MG63 (cell line): ENCODE measurements around the gene FTL. TPM values are rescaled to one million over a fixed set of nuclear protein-coding genes. Genes with fewer than 3 reads are reported as not detected.
A peak's percentile ranks its signal among the peaks of the same experiment; 100 is the strongest.

ENCODE experiments used
- DNase-seq: peaks from one replicate; pipeline ENCODE4 v3.0.0-alpha.2; 2020
- H3K27me3 ChIP-seq: fragments of 250-450 bp; sonication (Bioruptor Pico); 2 replicates; pipeline ENCODE4 v1.5.1; 2020; ENCODE audit warnings: mild to moderate bottlenecking, moderate library complexity
- H3K36me3 ChIP-seq: fragments of 250-450 bp; sonication (Bioruptor Pico); 2 replicates; pipeline ENCODE4 v1.5.1; 2020; ENCODE audit warnings: mild to moderate bottlenecking, moderate library complexity
- H3K4me3 ChIP-seq: fragments of 250-450 bp; sonication (Bioruptor Pico); 2 replicates; pipeline ENCODE4 v1.5.1; 2020; ENCODE audit warnings: mild to moderate bottlenecking, moderate library complexity
- H3K9me3 ChIP-seq: fragments of 250-450 bp; sonication (Bioruptor Pico); 2 replicates; pipeline ENCODE4 v1.5.1; 2020; ENCODE audit warnings: mild to moderate bottlenecking, moderate library complexity
- total RNA-seq: library from RNA; depleted of rRNA; stranded (reverse); fragments of >200 nt; shearing (Covaris generic); gene quantifications from 2 replicates; pipeline ENCODE4 v1.2.3, GENCODE V29; 2014; ENCODE audit warnings: low replicate concordance

The FTL gene
- total RNA-seq, 1 experiment from 2014 or later = 1,766 TPM

GRCh38 chr19:48935864-48936263 is 29.2 kb upstream of the FTL start:
- DNase-seq = no peak
- no peaks in the 10 kb centered on the region for H3K9me3 ChIP-seq
- H3K4me3 ChIP-seq = no peak overlapping the region
- H3K36me3 ChIP-seq = no peaks in the 10 kb centered on the region
- H3K27me3 ChIP-seq = peaks cover 5% of the 10 kb centered on the region; the same call in 1 of the 2 replicates

GRCh38 chr19:48938256-48938655 is 26.9 kb upstream of the FTL start:
- DNase-seq = no peak
- Histone ChIP-seq H3K9me3 (no peaks in the 10 kb centered on the region), H3K4me3 (no peak overlapping the region), H3K27me3 (peaks cover under 1% of the 10 kb centered on the region; the same call in 1 of the 2 replicates), H3K36me3 (no peaks in the 10 kb centered on the region)

GRCh38 chr19:48940902-48941301 is 24.2 kb upstream of the FTL start:
- Histone ChIP-seq H3K9me3 (no peaks in the 10 kb centered on the region), H3K27me3 (no peaks in the 10 kb centered on the region), H3K36me3 (no peaks in the 10 kb centered on the region), H3K4me3 (no peak overlapping the region)
- DNase-seq = no peak

- H3K4me3 ChIP-seq = no peak overlapping the region
- H3K9me3 ChIP-seq = peaks cover 8% of the 10 kb centered on the region
- H3K36me3 ChIP-seq = no peaks in the 10 kb centered on the region
- no peak for DNase-seq
- H3K27me3 ChIP-seq = no peaks in the 10 kb centered on the region
These were observed 22.0 kb upstream of the FTL start for GRCh38 chr19:48943081-48943480.

- Histone ChIP-seq H3K4me3 (no peak overlapping the region), H3K36me3 (no peaks in the 10 kb centered on the region), H3K9me3 (peaks cover 9% of the 10 kb centered on the region), H3K27me3 (no peaks in the 10 kb centered on the region)
- DNase-seq = no peak
These were observed 19.7 kb upstream of the FTL start for GRCh38 chr19:48945415-48945814.

GRCh38 chr19:48945817-48946216 is 19.3 kb upstream of the FTL start:
- no peak overlapping the region for H3K4me3 ChIP-seq
- DNase-seq = no peak
- no peaks in the 10 kb centered on the region for H3K27me3 ChIP-seq
- H3K9me3 ChIP-seq = peaks cover 9% of the 10 kb centered on the region
- no peaks in the 10 kb centered on the region for H3K36me3 ChIP-seq

GRCh38 chr19:48946463-48947257 is 18.4 kb upstream of the FTL start:
- H3K9me3 ChIP-seq = peaks cover 9% of the 10 kb centered on the region
- H3K27me3 ChIP-seq = no peaks in the 10 kb centered on the region
- H3K4me3 ChIP-seq = no peak overlapping the region
- no peaks in the 10 kb centered on the region for H3K36me3 ChIP-seq
- no peak for DNase-seq

GRCh38 chr19:48947258-48947542 is 17.9 kb upstream of the FTL start:
- H3K27me3 ChIP-seq = no peaks in the 10 kb centered on the region
- peaks cover 9% of the 10 kb centered on the region for H3K9me3 ChIP-seq
- no peak for DNase-seq
- no peaks in the 10 kb centered on the region for H3K36me3 ChIP-seq
- H3K4me3 ChIP-seq = no peak overlapping the region

GRCh38 chr19:48950159-48950558 is 14.9 kb upstream of the FTL start:
- H3K36me3 ChIP-seq = peaks cover 3% of the 10 kb centered on the region
- peaks cover 9% of the 10 kb centered on the region for H3K9me3 ChIP-seq
- H3K27me3 ChIP-seq = no peaks in the 10 kb centered on the region
- H3K4me3 ChIP-seq = no peak overlapping the region
- no peak for DNase-seq

GRCh38 chr19:48950830-48951519 is 14.1 kb upstream of the FTL start:
- Histone ChIP-seq H3K4me3 (no peak overlapping the region), H3K27me3 (no peaks in the 10 kb centered on the region)
- no peak for DNase-seq

GRCh38 chr19:48953141-48953540 is 12.0 kb upstream of the FTL start:
- Histone ChIP-seq H3K4me3 (no peak overlapping the region), H3K9me3 (0 out of 2 replicates have a peak, but pooled peaks cover 1% of the 10 kb centered on the region), H3K36me3 (peaks cover 23% of the 10 kb centered on the region), H3K27me3 (no peaks in the 10 kb centered on the region)
- DNase-seq = no peak

More at GRCh38 chr19:48950830-48951519, 14.1 kb upstream of the FTL start:
- peaks cover 11% of the 10 kb centered on the region for H3K36me3 ChIP-seq
- peaks cover 9% of the 10 kb centered on the region for H3K9me3 ChIP-seq

GRCh38 chr19:48953990-48954594 is 11.0 kb upstream of the FTL start:
- Histone ChIP-seq H3K4me3 (peak overlapping the region; percentile 96), H3K9me3 (no peaks in the 10 kb centered on the region), H3K27me3 (no peaks in the 10 kb centered on the region), H3K36me3 (peaks cover 28% of the 10 kb centered on the region)
- no peak for DNase-seq

- peak within 1 kb of the TSS; percentile 96 for H3K4me3 ChIP-seq
- peaks cover 28% of the 10 kb centered on the region for H3K36me3 ChIP-seq
- H3K27me3 ChIP-seq = no peaks in the 10 kb centered on the region
- H3K9me3 ChIP-seq = no peaks in the 10 kb centered on the region
- peak; percentile 98 for DNase-seq
These were observed 10.4 kb upstream of the FTL start, which contains the start of gene BAX for GRCh38 chr19:48954595-48955307. Gene BAX (plus strand): TSS chr19:48954875. CDS start chr19:48954929, 54 bp downstream.

- Histone ChIP-seq H3K4me3 (peak overlapping the region; percentile 96), H3K9me3 (no peaks in the 10 kb centered on the region), H3K36me3 (peaks cover 28% of the 10 kb centered on the region), H3K27me3 (no peaks in the 10 kb centered on the region)
- DNase-seq = no peak
These were observed 9.7 kb upstream of the FTL start for GRCh38 chr19:48955308-48955958.

GRCh38 chr19:48958006-48958405 is 7.1 kb upstream of the FTL start:
- peaks cover 28% of the 10 kb centered on the region for H3K36me3 ChIP-seq
- no peaks in the 10 kb centered on the region for H3K9me3 ChIP-seq
- no peak for DNase-seq
- H3K27me3 ChIP-seq = no peaks in the 10 kb centered on the region
- no peak overlapping the region for H3K4me3 ChIP-seq
